GM12875 (cell line): Measurements from ENCODE around the gene CR1L.

Experiments
- H3K4me3 ChIP-seq: one replicate; pipeline ENCODE4 v1.5.1; 2011; ENCODE audit warnings: low read depth, low read length, control low read depth
- CTCF ChIP-seq: IDR thresholded peaks from 2 replicates; pipeline ENCODE4 v1.5.1; 2011; ENCODE audit warnings: low read depth, mild to moderate bottlenecking, control low read depth, inconsistent platforms, low read length, moderate library complexity, borderline replicate concordance; ENCODE audit not compliant: insufficient read depth

CR1L gene

DNA sequence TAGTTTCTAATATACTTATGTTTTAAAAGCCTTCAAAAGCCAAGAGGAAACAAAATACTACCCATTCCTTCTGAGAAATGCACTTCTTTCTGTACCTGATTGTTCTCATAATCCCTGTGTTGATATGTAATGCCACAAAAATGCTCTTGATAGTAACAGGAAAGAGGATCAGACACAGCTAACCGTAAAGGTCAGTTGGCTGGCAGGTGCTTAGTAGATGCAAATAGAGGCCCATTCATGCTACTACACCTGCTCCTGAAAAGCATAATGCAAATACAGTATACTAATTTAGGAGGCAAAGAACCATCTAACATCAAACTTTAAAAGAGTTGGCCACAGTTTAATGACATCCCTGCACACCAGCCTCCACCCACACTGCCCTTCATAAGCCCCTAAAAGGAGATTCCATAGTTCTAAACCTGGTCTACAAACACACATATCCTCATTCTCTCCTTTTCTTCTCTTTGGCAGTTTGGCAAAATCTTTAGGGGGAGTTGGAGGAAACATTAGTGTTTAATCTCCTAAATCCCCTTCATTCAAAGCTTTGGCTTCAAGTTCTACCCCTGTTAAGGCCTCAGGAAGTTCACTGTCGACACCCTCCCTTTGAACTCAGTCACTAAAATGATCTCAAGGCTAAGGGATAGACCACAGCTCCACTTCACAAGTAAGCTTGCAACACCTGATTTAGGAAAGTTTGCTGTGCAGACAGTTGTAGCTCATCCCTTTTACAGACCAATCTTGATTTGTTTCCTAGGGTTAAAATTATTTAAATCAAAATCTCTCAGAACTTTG is 104.0 kb downstream of the CR1L start:
- no peak for TF ChIP-seq CTCF
- H3K4me3 ChIP-seq, result no peak overlapping the region

GRCh38 chr1:207750631-207751305 is 105.8 kb downstream of the CR1L start:
- no peak for TF ChIP-seq CTCF
- H3K4me3 ChIP-seq, result no peak overlapping the region

- H3K4me3 ChIP-seq, result peak overlapping the region; percentile 84
Measured at GRCh38 chr1:207751463-207751789, 106.5 kb downstream of the CR1L start.

DNA sequence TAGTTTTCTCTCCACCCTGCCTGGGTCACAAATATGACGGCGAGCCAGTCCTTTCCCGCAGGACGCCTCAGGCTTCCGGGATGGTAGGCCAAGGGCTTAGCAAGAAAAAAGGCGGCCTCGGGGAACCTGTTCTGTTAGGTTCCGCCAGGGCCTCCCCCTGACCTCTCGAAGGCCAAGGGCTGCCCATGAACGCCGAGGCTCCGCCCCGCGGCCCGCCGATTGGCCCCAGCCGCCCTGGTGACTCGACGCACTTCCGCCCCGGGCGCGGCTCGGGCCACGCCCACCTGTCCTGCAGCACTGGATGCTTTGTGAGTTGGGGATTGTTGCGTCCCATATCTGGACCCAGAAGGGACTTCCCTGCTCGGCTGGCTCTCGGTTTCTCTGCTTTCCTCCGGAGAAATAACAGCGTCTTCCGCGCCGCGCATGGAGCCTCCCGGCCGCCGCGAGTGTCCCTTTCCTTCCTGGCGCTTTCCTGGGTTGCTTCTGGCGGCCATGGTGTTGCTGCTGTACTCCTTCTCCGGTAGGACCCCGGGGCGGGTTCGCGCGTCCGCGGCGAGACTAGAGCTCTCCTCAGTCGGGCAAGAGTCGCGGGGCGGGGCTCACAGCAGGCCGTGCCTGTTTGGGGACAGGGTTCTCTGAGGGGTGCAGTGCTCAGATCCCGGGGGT is 107.0 kb downstream of the CR1L start, which contains the start of gene CD46:
CD46 (plus strand) TSS at position 265 of the 666 bp plus-strand sequence; CDS start at position 424, 159 bp downstream.
- peak within 1 kb of the TSS; percentile 84 for H3K4me3 ChIP-seq
- TF ChIP-seq CTCF, result no peak

GRCh38 chr1:207752456-207752998 is 107.6 kb downstream of the CR1L start:
- peak overlapping the region; percentile 84 for H3K4me3 ChIP-seq
- no peak for TF ChIP-seq CTCF

DNA sequence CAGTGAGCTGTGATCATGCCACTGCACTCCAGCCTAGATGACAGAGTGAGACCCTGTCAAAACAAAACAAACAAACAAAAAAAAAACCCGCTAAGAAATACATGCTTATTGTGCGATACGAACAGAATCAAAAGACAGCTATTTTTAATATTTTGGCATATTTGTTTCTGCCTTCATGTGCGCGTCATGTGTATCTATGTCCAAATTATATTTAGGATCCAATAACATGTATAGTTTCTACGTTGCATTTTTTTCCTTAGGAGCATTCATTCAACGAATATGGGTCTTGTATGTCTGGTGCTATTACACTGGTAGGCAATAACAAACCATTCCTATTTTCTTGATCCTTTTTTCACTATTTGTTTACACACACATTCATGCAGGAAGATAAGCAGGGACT is 108.7 kb downstream of the CR1L start:
- no peak overlapping the region for H3K4me3 ChIP-seq
- no peak for TF ChIP-seq CTCF

- TF ChIP-seq CTCF, result no peak
- no peak overlapping the region for H3K4me3 ChIP-seq
Measured at GRCh38 chr1:207754011-207754410, 109.1 kb downstream of the CR1L start.
